SK-N-MC (cell line): ENCODE results near the gene FLNB.

Experiments used
- DNase-seq: peaks from one replicate; pipeline ENCODE4 v3.0.0-alpha.2; 2011; ENCODE audit warnings: low read depth, low spot score
- H3K27ac ChIP-seq: fragments of 200-600 bp; sonication (generic); 2 replicates; pipeline ENCODE4 v1.5.1; 2016; ENCODE audit warnings: mixed run types
- H3K36me3 ChIP-seq: fragments of 200-600 bp; sonication (generic); 2 replicates; pipeline ENCODE4 v1.6.1; 2017; ENCODE audit warnings: antibody characterized with exemption, low read length, mixed read lengths; ENCODE audit not compliant: insufficient read depth
- H3K4me3 ChIP-seq: fragments of 200-600 bp; sonication (generic); 2 replicates; pipeline ENCODE4 v1.5.1; 2016
- H3K9ac ChIP-seq: fragments of 200-600 bp; sonication (generic); 2 replicates; pipeline ENCODE4 v1.8.0; 2017; ENCODE audit warnings: mixed run types, mixed read lengths; ENCODE audit not compliant: insufficient read length
- H3K9me3 ChIP-seq: fragments of 200-600 bp; sonication (generic); 2 replicates; pipeline ENCODE4 v1.6.1; 2017; ENCODE audit warnings: low read depth, mild to moderate bottlenecking, antibody characterized with exemption, low read length, moderate library complexity, mixed read lengths
- EZH2 ChIP-seq: fragments of 200-600 bp; sonication (generic); IDR thresholded peaks from one replicate; pipeline ENCODE4 v1.6.1; 2017; ENCODE audit warnings: antibody characterized with exemption
- FOXP2 ChIP-seq: optimal IDR thresholded peaks from 2 replicates; pipeline ENCODE3; 2011; ENCODE audit warnings: mild to moderate bottlenecking, moderate library complexity; ENCODE audit not compliant: insufficient read depth; ENCODE audit errors: extremely low read length, control extremely low read depth
- POLR2AphosphoS5 ChIP-seq: IDR thresholded peaks from 2 replicates; pipeline ENCODE4 v1.6.1; 2012; ENCODE audit warnings: mild to moderate bottlenecking, low read depth, low read length, borderline replicate concordance

The FLNB gene

GRCh38 chr3:58001979-58002378 lies 6.2 kb upstream of the FLNB start:
- no peak overlapping the region for H3K9ac ChIP-seq
- no peaks in the 10 kb centered on the region for H3K9me3 ChIP-seq

GRCh38 chr3:58003093-58003492 lies 5.1 kb upstream of the FLNB start:
- H3K27ac ChIP-seq, result no peak overlapping the region

More at GRCh38 chr3:58001979-58002378, 6.2 kb upstream of the FLNB start:
- TF ChIP-seq EZH2 (no peak), POLR2AphosphoS5 (no peak), FOXP2 (no peak)
- Histone ChIP-seq H3K27ac (no peak overlapping the region), H3K36me3 (no peaks in the 10 kb centered on the region), H3K4me3 (no peak overlapping the region)
- DNase-seq, result no peak

GRCh38 chr3:58004973-58005372 lies 3.2 kb upstream of the FLNB start:
- H3K27ac ChIP-seq, result no peak overlapping the region

More at GRCh38 chr3:58003093-58003492, 5.1 kb upstream of the FLNB start:
- no peaks in the 10 kb centered on the region for H3K9me3 ChIP-seq
- TF ChIP-seq POLR2AphosphoS5, result no peak
- DNase-seq, result no peak
- H3K4me3 ChIP-seq, result no peak overlapping the region
- H3K9ac ChIP-seq, result no peak overlapping the region
- no peaks in the 10 kb centered on the region for H3K36me3 ChIP-seq

GRCh38 chr3:58005669-58006068 lies 2.6 kb upstream of the FLNB start:
- Histone ChIP-seq H3K9me3 (no peaks in the 10 kb centered on the region), H3K27ac (no peak overlapping the region)
- no peak for DNase-seq

More at GRCh38 chr3:58004973-58005372, 3.2 kb upstream of the FLNB start:
- TF ChIP-seq POLR2AphosphoS5 (no peak), FOXP2 (no peak), EZH2 (no peak)
- Histone ChIP-seq H3K9me3 (no peaks in the 10 kb centered on the region), H3K9ac (no peak overlapping the region), H3K4me3 (no peak overlapping the region), H3K36me3 (no peaks in the 10 kb centered on the region)
- DNase-seq, result no peak

GRCh38 chr3:58006661-58007060 lies 1.6 kb upstream of the FLNB start:
- Histone ChIP-seq H3K27ac (no peak overlapping the region), H3K4me3 (no peak overlapping the region), H3K36me3 (no peaks in the 10 kb centered on the region), H3K9me3 (no peaks in the 10 kb centered on the region), H3K9ac (no peak overlapping the region)
- DNase-seq, result no peak
- TF ChIP-seq POLR2AphosphoS5, result no peak
- no peak for TF ChIP-seq EZH2
- no peak for TF ChIP-seq FOXP2

More at GRCh38 chr3:58005669-58006068, 2.6 kb upstream of the FLNB start:
- H3K36me3 ChIP-seq, result no peaks in the 10 kb centered on the region
- no peak overlapping the region for H3K9ac ChIP-seq
- no peak overlapping the region for H3K4me3 ChIP-seq
- TF ChIP-seq FOXP2 (no peak), EZH2 (no peak), POLR2AphosphoS5 (no peak)

- Histone ChIP-seq H3K9ac (peak overlapping the region; percentile 81), H3K36me3 (no peaks in the 10 kb centered on the region), H3K9me3 (no peaks in the 10 kb centered on the region), H3K4me3 (peak overlapping the region; percentile 87), H3K27ac (no peak overlapping the region)
- no peak for DNase-seq
- TF ChIP-seq FOXP2, result no peak
- TF ChIP-seq POLR2AphosphoS5, result no peak
- TF ChIP-seq EZH2, result no peak
These were observed 965 bp downstream of the FLNB start for GRCh38 chr3:58009026-58009748.

GRCh38 chr3:58009749-58010535 lies 1.7 kb downstream of the FLNB start:
- no peaks in the 10 kb centered on the region for H3K9me3 ChIP-seq
- H3K36me3 ChIP-seq, result no peaks in the 10 kb centered on the region
- TF ChIP-seq FOXP2, result no peak
- no peak for TF ChIP-seq POLR2AphosphoS5
- no peak for TF ChIP-seq EZH2
- H3K27ac ChIP-seq, result no peak overlapping the region
- no peak for DNase-seq
- no peak overlapping the region for H3K9ac ChIP-seq
- peak overlapping the region; percentile 87 for H3K4me3 ChIP-seq

GRCh38 chr3:58010562-58010961 lies 2.3 kb downstream of the FLNB start:
- 0 out of 2 replicates have a peak overlapping the region, but pooled peaks have one; percentile 87 for H3K4me3 ChIP-seq
- DNase-seq, result no peak
- H3K9me3 ChIP-seq, result no peaks in the 10 kb centered on the region
- H3K27ac ChIP-seq, result no peak overlapping the region
- no peaks in the 10 kb centered on the region for H3K36me3 ChIP-seq
- TF ChIP-seq FOXP2 (no peak), EZH2 (no peak)
- H3K9ac ChIP-seq, result no peak overlapping the region

- Histone ChIP-seq H3K9ac (no peak overlapping the region), H3K36me3 (no peaks in the 10 kb centered on the region), H3K27ac (no peak overlapping the region), H3K4me3 (no peak overlapping the region), H3K9me3 (no peaks in the 10 kb centered on the region)
- TF ChIP-seq FOXP2 (no peak), POLR2AphosphoS5 (no peak), EZH2 (no peak)
- no peak for DNase-seq
These were observed 3.4 kb downstream of the FLNB start for GRCh38 chr3:58011580-58011979.
